HG02973 (cell line): ENCODE results near the gene PRSS38.

Source experiments
- ATAC-seq: cut with Tn5 transposase; IDR thresholded peaks from one replicate; pipeline ENCODE4 v1.9.1; 2021; ENCODE audit warnings: moderate library complexity; ENCODE audit not compliant: unreplicated experiment

PRSS38 gene

DNA sequence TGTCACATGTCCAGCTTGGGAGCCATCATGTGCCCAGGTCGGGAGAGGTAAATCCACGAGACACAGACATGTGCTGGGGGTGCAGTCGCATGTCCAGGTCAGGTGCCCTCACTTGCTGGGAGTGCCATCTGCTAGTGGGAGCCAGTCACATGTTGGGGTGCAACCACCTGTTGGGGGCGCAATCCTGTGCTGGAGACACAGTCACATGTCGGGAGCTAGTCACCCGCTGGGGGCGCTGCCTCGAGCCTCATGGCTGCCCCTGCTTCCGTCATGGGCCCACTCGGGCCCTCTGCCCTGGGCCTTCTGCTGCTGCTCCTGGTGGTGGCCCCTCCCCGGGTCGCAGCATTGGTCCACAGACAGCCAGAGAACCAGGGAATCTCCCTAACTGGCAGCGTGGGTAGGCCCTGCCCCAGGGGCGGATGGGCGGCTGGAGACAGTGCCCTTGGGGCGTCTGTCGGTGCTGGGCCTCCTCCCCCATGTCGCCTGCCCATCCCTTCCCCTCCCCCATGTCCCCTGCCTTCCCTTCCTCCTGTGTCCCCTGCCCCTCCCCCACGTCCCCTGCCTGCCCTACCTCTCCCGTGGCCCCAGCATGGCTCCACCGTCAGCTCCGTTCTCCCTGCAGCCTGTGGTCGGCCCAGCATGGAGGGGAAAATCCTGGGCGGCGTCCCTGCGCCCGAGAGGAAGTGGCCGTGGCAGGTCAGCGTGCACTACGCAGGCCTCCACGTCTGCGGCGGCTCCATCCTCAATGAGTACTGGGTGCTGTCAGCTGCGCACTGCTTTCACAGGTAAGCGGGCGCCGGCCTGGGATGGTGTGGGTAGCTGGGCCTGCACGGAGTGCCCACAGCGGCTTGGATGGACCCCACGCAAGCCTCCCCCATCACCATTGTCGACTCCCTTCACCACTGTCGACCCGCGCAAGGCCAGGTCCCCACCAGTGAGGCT lies at the start of gene PRSS38:
TSS of gene PRSS38 (plus strand) at position 208 of the 942 bp plus-strand sequence. CDS start at position 250, 42 bp downstream.
- no peak for ATAC-seq

DNA sequence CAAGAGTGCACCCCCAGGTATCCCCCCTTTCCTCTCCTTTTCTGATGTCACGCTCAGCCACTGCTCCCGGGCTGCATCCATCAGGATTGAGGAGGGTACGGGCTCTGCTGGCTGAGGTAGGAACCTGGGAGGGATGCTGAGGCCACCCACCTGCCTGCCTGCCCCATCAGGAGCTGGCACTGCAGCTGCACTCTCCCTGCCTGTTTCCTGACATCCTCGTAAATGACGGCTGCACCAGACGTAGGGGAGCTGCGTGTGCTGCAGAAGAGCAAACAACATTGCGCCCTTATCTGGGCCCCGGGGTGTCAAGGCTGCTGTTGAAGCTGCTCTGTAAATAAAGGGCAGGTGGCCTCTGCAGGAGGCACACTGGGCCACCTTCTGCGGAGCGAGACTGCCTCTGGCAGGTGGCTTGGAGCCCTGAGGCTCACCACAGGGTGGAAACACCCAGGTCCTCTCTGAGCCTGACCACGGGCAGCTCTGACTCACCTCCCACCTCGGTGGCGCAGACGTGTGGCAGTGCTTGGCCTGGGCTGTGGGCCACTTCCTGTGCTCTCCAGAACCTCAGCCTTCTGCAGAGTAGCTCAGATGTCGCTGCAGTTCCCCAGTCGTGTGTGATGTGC lies 49.4 kb upstream of the PRSS38 start:
- ATAC-seq = no peak

DNA sequence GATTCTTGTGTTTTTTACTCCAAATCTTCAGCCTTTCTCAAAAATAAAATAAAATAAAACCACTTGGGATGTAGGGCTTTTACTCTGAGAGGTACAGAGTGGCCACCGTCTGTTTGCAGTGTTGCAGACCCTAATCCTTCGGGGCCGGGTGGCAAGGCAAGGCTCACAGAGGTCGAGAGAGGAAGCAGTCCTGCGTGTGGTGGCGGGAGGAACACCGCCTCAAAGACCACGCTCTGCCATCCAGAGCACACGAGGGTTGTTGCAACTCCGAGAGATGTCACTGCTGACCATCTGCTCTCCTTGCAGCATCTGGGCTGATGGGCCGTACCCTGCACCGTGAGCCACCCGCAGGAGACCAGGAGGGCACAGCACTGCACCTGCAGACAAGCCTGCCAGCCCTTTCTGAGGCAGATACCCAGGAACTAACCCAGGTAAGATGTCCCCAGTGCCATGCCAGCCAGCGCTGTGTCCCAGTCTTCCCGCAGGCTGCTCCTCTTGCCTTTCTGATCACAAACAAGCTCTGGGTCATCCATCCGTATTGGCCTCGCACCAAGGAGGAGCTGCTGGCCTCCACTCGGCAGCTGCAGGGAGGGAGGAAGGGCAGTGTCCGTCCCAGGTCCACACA lies 48.7 kb upstream of the PRSS38 start:
- ATAC-seq = no peak

DNA sequence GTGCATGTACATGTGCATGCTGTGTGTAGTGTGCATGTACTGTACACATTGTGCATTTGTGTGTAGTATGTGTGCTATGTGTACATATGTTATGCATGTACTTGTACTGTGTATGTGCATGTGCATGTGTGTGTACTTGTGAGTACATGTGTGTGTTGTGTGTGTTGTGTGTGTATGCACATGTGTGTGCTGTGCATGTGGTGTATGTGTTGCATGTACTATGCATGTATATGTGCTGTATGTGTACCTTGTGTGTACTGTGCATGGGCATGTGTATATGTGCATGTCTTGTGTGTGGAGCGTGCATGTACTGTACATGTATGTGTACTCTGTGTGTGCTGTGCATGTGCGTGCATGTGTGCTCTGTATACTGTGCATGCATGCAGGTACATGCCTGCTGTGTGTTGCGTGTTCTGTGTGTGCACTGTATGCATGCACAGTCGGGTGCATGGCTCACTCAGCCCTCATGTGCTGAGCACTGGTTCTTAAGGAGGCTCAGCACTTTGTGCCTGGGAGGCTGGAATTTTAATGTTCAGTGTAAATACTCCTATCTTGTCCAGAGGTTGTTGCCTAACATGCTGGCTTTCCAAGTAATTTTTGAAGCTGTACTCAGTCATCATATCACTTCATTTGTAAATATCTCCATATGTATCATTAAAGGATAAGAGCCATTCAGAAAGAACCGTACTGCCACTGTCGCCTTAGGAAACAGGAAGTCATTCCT lies 47.9 kb upstream of the PRSS38 start:
- no peak for ATAC-seq

DNA sequence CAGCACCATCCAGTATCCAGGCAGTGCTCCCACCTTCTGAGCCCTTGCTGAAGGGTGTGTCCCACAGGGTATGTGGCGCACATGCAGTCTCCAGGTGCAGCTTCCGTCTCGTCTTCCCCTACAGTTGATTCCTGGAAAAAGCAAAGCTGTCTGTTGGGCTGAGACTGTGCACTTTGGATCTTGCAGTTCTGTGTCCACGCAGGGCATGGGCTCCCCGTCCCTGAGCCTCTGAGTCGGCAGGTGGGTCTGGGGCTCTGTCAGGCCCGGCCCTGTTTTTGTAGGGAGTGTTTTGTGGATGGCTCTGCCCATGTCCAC lies 47.4 kb upstream of the PRSS38 start:
- ATAC-seq = no peak

DNA sequence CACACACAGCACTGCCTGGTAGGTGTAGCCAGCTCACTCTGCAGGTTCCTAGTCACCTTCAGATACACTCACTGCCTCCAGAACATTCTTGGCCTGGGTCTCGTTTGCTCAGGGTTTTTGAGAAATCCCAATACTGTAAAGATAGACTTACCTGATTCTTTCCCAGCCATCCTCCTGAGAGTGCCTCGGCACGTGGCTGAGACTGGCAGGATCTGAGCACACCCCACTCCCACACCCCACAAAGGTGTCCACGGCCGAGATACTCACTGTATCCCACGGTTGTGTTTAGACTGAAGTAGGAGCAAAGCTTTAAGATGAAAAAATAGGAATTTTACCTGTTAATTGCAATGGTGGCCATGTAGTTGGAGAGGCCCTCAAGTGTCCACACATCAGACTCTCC lies 46.8 kb upstream of the PRSS38 start:
- ATAC-seq = no peak

DNA sequence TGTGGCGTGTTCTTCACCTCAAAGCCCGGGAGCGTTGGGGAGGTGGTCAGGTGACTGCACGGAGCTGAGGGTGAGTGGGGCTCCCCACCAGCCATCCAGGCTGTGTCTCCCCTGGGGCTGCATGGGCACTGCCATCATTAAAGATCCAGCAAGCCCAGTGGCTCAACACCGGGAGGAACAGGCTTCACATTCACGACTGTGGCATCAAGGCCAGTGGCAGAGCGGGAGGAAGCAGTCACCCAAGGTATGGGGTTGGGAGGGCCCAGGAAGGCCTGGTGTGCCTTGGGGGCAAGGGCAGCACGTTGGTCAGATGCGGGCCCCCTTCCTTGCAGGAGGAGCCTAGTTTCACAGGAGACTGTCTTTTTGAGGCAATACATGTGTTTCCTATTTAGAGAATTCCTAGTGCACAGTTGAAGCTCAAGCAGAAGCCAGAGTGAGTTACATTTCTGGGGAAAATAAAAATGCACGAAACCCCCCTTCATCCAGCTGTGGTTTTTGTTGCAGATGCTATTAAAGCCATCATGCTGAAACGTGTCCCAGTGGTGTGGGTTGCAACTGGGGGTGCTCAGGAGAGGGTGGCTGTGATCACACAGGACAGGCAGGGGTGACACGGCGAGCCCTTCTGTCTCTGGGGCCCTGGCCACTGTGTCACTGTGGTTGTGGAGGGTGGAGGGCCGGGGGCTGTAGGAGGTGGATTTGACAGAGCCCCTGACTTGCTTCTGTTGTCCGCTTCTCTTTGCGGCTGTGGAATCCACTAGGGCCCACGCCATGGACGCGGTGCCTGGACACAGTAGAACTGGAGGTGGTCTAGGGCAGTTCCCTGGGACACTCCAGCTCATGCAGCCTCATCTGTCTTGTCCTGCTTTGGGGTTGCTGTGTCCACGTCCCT lies 46.2 kb upstream of the PRSS38 start:
- no peak for ATAC-seq

DNA sequence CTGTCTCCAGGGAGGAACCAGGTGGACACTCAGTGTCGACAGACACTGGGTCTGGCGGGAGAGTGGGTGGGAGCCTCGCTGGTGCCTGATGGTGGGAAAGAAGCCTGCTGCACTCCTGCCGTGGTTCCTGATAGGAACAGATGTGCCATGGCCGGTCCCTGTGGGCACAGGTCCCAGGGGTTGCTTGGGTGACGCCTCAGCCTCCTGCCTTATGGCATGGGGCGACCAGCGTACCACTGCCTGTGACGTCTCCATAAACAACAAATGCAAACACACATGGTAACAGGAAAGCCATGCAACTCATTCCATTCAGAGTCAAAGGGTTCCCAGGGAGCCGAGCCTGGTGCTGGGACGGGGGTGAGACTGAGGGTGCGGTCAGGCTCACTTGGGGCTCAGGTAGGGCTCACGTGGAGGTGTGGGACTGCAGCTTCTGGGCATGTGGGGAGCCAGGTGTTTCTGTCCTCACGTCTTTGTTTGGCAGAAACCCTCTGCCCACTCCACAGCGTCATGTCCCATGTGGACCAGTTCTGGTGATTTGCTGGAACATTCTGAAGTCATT lies 45.5 kb upstream of the PRSS38 start:
- no peak for ATAC-seq

DNA sequence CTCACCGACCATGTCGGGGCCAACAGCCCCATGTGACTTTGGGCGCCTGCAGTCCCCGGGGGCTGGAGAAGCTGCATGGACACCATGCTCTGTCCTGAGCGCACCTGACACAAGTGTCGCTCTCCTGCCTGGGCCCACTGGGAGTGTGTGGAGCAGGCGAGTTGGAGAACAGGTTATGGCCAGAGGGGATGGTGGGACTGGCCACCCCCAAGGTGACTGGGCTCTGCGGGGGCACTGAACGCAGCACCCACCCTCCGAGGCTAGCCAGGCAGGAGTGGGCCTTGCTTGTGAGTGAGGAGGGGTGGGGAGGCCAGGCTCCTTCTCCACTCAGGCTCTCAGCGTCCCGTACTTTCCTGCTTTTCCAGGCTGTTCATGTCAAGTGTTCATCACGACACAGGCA lies 44.7 kb upstream of the PRSS38 start:
- no peak for ATAC-seq

DNA sequence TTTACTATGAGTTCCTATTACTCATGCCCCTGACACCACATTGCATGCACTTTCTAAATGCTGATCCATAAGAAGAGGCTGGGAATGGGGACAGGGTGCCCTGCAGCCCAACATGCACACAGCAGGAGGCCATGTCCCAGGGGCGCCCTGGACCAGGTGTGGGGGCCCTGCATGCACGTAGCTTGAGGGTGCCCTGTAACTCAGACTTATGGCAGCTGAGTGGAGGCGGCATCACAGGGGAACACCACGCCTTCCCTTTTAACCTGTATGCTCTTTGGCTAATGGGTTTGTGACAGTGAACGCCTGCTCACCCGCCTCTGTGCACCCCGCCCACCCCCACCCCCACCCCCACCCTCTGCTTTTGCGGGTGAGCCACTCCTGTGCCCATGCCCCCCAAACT lies 44.1 kb upstream of the PRSS38 start:
- ATAC-seq = no peak

DNA sequence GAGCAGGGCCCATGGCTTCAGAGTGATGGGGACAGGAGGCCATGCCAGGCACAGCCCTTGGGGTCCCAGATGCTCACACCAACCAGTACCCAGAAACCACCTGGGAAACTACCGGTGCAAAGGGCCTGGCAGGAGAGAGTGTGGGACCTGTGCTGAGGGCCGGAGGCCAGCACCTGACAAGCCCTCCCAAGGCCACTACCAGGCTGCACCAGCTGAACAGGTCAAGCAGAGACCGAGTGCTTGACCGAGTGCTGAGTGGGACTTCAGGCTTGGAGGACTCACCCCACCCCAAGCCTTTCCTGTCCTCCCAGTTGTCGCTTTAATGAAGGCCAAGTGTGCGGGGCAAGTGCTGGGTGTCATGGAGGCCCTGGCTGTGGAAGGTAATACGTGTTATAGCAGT lies 43.7 kb upstream of the PRSS38 start:
- no peak for ATAC-seq

DNA sequence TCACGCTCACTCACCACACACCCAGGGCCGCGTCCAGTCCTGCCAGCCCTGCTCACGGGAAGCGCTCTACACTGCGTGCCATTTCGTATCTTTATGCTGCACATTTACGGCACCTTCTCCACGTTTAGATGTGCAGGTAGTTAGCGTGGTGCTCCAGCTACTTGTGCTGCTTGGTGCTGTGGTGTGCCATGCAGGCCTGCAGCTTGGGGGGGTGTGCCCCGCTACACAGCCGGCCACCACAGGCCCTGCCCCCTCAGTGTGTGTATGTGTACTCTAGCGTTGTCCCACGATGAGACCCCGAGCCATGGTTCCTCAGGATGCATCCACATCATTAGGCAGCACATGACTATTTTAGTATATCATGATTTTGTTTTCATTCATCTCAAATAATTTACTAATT lies 41.9 kb upstream of the PRSS38 start:
- ATAC-seq = no peak

DNA sequence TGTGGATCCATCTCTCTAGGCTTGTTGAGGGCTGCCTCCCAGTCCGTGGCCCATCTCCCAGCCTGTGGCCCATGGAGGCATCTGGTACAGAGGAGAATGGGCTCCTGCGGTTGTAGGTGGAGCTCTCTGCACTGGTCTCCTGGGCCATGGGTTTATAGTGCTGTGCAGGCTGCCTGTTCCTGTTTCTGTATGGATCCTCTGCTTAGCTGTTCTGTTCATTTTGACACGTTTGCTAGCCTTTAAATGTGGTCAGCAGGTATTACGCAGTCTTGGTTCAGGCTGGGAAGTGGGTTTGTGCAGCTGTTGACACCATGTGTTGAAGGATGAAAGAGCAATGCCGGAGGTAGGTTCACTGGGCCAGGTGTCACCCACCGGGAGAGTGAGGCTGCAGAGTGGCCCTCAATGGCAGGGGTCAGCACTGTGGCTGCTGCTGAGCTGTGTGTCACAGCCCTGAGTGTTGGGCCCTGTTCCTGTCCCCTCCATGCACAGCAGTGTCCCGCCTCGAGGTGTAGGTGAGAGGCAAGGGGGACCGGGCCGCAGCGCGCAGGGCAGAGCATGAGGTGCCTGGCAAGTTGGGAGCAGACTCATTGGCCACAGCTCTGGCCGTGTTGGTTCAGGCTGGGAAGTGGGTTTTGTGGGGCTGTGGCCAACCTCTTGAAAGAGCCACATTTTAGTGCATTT lies 41.3 kb upstream of the PRSS38 start:
- no peak for ATAC-seq

DNA sequence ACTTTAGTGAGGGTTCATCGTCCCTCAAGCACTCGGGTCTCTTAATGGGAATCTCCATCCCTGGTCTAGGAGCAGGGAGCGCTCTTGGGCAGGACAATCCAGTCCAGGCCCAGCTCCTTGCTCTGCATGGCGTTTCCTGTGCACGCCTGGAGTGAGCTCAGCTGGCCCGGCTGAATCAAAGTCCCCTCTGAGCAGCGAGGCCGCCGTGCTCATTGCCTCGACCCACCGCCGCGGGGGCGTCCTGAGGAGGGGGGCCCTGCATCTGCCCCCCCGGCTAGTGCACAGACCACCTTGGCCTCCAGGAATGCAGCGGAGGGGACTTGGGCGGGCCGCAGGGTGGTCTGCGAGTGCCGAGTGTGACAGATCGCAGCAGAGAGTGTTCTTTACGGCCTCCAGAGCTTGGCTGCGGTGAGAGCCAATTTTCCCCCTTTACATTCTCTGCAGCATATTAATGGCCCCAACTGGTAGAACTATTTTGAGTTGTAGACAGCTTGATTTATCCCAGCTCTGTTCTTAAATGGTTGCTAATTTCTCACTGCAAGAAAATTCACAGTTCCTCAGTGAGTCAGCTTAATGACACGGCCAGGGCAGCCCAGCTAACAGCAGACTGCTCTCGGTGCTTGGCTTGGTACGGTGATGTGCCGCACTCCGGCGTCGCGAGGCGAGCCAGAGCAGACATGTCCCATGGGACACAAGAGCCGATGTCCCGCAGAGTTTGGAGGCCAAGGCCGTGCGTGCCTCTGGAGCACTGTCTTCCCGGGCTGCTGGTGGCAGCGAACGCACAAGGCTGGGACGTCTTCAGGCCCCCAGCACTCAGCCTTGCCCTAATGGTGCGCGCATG lies 40.4 kb upstream of the PRSS38 start:
- ATAC-seq = no peak

DNA sequence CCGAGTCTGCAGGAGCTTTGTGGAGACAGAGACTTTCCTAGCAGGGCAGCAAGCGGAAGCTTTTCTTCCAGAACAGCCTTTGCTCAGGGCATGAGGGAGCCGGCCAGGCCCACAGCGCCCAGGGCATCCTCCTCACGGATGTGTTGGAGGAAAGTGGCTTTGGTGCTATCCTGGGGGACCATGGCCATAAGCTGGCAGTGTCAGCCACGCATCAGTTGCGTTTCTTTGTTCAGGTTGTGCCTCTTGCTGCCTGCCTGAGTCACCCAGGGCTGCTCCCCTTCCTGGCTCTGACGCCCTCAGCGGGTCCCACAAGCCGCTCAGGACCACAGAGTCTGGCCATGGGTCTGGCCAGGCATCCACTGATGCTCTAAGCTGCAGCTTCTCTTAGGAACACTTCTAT lies 39.6 kb upstream of the PRSS38 start:
- no peak for ATAC-seq

DNA sequence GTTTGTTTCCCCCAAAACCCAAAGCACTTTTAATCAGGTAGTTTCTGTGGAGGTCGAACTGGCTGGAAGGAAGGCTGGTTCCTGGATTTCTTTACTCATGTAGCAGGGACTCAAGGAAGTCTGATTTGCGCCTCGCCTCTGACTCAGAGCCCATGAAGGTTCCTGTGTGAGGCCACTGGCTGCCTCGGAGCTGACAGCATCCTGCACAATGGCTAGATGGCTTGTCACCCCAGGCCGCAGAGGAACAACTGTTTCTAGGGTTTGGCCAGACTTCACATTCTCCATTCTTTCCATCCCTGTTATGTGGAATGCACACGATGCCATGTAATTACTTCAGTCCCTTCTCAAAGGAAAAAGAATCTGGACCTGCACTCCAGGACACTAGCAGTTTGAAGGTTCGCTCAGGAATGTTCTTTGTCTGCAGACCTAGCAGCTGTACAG lies 39.1 kb upstream of the PRSS38 start:
- ATAC-seq = no peak

DNA sequence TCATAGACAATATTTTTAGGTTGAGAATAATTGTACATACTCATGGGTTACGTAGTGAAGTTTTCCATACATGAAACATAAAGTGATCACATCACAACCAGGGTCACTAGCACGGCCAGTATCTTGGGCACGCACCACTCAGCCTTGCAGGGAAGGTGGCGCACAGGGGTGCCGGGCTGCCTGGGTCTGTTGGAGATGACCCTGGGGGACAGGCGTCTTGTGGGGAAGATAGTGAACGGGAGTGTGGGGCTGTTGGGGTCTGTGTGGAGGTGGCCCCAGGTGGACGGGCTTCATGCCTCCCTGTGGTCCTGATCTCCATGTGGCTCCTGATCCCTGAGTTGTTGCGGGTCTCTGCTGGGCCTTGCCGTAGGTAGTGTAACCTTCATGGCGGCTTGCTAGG lies 38.3 kb upstream of the PRSS38 start:
- no peak for ATAC-seq

DNA sequence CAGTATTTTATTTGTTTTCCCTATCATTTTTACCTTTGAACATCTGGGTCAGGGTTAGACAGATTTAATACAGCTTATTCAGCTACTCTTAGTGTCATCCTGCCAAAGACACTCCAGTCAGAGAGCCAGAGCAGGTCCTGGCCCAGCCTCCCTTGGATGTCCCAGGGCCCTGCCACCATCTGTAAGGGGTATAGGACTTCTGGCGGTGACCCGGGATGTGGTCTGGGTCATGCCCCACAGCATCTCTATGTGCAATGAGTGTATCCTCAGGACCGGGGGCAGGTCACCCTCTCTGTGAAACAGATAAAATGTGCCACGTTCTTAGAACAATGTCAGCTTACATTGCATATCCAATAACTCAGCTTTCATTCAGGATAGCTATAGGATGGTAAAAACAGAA lies 37.8 kb upstream of the PRSS38 start:
- ATAC-seq = no peak
